ENCODE measurements around the gene PPP2R3A.

Gene PPP2R3A

DNA sequence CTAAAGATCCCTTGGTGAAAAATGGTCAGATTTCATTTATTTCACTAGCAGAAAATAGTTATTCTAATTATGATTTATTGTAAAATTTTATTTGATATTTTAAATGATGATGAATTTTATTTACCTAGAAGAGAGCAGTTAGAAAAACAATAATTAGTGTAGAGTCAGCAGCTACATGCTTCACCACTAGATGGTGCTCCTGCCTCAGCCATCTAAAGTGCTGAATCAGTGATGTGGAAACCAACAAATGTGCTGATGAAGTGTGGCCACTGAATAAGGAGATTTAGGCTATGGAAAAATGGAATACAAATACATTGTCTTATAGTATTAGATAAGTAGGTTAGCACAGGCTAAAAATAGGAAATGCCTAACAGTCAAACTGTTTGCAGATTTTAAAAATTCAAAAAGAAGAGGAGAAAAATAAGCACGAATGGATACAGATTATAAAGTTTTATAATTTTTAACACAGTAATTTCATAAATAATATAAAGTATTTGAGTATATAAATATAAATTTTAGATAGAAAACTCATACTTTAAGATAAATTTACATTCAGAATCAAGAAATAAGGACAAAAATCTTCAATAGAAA is 109.8 kb downstream of the PPP2R3A start:
- TF ChIP-seq TCF4 (CRISPR knock-in tag; IDR thresholded peaks at IDR 0.05; ENCODE audit: borderline replicate concordance) (no peak), OSR1 (CRISPR knock-in tag; IDR thresholded peaks at IDR 0.05) (no peak), RARB (CRISPR knock-in tag; IDR thresholded peaks at IDR 0.05) (no peak), ZNF8 (CRISPR knock-in tag; IDR thresholded peaks at IDR 0.05) (no peak), ZNF70 (CRISPR knock-in tag; IDR thresholded peaks at IDR 0.05) (no peak), SNAI2 (CRISPR knock-in tag; IDR thresholded peaks at IDR 0.05) (no peak), ARNTL (CRISPR knock-in tag; IDR thresholded peaks at IDR 0.05; ENCODE audit: borderline replicate concordance, low read depth) (no peak), BACH2 (CRISPR knock-in tag; IDR thresholded peaks at IDR 0.05; ENCODE audit: borderline replicate concordance) (no peak), ZFP30 (CRISPR knock-in tag; IDR thresholded peaks at IDR 0.05) (no peak), ESRRG (CRISPR knock-in tag; IDR thresholded peaks at IDR 0.05) (no peak), ZC3H10 (CRISPR knock-in tag; IDR thresholded peaks at IDR 0.05) (no peak), ISL1 (CRISPR knock-in tag; IDR thresholded peaks at IDR 0.05) (no peak), CSDC2 (CRISPR knock-in tag; IDR thresholded peaks at IDR 0.05) (no peak), ZFP3 (CRISPR knock-in tag; IDR thresholded peaks at IDR 0.05) (no peak), TOX (CRISPR knock-in tag; IDR thresholded peaks at IDR 0.05; ENCODE audit: borderline replicate concordance) (no peak), ZNF565 (CRISPR knock-in tag; conservative IDR thresholded peaks at IDR 0.05; ENCODE audit: low read depth) (no peak)
- TF ChIP-seq, protein P1, sequence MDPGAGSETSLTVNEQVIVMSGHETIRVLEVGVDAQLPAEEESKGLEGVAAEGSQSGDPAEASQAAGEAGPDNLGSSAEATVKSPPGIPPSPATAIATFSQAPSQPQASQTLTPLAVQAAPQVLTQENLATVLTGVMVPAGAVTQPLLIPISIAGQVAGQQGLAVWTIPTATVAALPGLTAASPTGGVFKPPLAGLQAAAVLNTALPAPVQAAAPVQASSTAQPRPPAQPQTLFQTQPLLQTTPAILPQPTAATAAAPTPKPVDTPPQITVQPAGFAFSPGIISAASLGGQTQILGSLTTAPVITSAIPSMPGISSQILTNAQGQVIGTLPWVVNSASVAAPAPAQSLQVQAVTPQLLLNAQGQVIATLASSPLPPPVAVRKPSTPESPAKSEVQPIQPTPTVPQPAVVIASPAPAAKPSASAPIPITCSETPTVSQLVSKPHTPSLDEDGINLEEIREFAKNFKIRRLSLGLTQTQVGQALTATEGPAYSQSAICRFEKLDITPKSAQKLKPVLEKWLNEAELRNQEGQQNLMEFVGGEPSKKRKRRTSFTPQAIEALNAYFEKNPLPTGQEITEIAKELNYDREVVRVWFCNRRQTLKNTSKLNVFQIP (CRISPR knock-in tag; IDR thresholded peaks at IDR 0.05; ENCODE audit: borderline replicate concordance, low read depth), result no peak
- TF ChIP-seq, protein P2, sequence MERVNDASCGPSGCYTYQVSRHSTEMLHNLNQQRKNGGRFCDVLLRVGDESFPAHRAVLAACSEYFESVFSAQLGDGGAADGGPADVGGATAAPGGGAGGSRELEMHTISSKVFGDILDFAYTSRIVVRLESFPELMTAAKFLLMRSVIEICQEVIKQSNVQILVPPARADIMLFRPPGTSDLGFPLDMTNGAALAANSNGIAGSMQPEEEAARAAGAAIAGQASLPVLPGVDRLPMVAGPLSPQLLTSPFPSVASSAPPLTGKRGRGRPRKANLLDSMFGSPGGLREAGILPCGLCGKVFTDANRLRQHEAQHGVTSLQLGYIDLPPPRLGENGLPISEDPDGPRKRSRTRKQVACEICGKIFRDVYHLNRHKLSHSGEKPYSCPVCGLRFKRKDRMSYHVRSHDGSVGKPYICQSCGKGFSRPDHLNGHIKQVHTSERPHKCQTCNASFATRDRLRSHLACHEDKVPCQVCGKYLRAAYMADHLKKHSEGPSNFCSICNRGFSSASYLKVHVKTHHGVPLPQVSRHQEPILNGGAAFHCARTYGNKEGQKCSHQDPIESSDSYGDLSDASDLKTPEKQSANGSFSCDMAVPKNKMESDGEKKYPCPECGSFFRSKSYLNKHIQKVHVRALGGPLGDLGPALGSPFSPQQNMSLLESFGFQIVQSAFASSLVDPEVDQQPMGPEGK (CRISPR knock-in tag; IDR thresholded peaks at IDR 0.05; ENCODE audit: borderline replicate concordance), result no peak
- TF ChIP-seq, protein P3, sequence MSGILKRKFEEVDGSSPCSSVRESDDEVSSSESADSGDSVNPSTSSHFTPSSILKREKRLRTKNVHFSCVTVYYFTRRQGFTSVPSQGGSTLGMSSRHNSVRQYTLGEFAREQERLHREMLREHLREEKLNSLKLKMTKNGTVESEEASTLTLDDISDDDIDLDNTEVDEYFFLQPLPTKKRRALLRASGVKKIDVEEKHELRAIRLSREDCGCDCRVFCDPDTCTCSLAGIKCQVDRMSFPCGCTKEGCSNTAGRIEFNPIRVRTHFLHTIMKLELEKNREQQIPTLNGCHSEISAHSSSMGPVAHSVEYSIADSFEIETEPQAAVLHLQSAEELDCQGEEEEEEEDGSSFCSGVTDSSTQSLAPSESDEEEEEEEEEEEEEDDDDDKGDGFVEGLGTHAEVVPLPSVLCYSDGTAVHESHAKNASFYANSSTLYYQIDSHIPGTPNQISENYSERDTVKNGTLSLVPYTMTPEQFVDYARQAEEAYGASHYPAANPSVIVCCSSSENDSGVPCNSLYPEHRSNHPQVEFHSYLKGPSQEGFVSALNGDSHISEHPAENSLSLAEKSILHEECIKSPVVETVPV (CRISPR knock-in tag; IDR thresholded peaks at IDR 0.05), result no peak
- TF ChIP-seq, protein P4, sequence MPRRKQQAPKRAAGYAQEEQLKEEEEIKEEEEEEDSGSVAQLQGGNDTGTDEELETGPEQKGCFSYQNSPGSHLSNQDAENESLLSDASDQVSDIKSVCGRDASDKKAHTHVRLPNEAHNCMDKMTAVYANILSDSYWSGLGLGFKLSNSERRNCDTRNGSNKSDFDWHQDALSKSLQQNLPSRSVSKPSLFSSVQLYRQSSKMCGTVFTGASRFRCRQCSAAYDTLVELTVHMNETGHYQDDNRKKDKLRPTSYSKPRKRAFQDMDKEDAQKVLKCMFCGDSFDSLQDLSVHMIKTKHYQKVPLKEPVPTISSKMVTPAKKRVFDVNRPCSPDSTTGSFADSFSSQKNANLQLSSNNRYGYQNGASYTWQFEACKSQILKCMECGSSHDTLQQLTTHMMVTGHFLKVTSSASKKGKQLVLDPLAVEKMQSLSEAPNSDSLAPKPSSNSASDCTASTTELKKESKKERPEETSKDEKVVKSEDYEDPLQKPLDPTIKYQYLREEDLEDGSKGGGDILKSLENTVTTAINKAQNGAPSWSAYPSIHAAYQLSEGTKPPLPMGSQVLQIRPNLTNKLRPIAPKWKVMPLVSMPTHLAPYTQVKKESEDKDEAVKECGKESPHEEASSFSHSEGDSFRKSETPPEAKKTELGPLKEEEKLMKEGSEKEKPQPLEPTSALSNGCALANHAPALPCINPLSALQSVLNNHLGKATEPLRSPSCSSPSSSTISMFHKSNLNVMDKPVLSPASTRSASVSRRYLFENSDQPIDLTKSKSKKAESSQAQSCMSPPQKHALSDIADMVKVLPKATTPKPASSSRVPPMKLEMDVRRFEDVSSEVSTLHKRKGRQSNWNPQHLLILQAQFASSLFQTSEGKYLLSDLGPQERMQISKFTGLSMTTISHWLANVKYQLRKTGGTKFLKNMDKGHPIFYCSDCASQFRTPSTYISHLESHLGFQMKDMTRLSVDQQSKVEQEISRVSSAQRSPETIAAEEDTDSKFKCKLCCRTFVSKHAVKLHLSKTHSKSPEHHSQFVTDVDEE (CRISPR knock-in tag; IDR thresholded peaks at IDR 0.05), result no peak
- peak; percentile 74 for ATAC-seq

DNA sequence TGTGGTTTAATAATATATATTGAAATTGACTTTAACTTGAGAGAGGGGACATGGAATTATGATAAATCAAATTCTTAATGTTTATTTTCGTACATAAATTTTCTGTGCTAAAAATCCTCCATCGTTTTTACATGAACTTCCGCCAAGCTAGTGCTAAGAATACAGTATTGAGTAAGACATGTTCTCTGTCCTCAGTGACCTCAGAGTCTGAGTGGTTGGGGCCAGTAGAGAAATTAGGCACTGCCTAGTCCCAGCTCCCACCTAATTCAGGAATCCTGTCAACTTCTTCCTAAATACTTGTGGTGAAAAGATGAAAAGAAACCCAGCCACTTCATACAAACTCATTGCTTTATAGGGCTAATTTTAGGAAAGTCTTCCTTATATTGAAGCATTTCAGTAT is 110.3 kb downstream of the PPP2R3A start:
- no peak for ATAC-seq
- TF ChIP-seq PPARA (CRISPR knock-in tag; IDR thresholded peaks at IDR 0.05; ENCODE audit: borderline replicate concordance), result no peak

DNA sequence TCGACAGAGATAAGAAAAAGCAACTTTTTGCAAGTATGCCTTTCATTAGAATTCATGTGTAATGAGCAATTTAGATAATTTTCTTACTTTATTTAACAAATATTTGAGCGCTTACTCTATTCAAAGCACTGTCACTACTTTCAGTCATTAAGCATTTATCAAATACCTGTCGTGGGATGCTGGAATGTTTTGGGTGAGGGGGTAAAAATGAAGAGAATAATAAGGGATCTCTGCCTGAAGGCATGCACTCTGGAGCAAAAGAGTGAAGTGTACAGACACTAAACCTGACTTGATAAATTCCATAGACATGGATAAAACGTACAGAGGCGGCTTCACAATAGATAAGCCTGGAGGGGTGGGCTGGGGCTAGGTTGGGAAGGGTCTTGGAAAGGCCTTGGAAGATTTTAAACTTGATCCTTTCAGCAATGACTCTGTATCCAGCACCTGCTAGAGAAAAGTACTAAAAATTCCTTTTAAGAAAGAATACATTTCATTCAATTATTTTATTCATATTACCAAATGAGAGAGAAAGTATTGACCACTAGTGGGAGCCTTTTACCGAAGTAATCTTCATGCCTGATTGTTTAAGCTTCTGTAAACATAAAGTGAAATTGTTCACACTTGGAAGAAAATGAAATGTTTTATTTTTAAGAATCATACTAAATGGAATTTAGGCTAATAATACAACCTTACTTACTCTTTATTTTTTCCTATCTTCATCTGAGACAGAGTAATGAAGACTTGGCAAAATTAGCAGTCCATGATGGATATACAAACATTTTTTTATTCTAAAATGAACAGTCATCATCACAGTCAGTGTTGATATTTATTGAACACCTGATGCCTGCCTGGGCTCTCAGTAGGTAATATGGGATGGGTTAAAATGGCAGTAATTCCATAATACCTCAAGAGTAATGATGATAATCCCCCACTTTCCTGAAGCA is 113.2 kb downstream of the PPP2R3A start:
- peak; percentile 60; the same call in 2 of the 3 replicates for ATAC-seq
- TF ChIP-seq OSR1 (CRISPR knock-in tag; IDR thresholded peaks at IDR 0.05), result no peak
- TF ChIP-seq TOX (CRISPR knock-in tag; IDR thresholded peaks at IDR 0.05; ENCODE audit: borderline replicate concordance), result no peak
- no peak for TF ChIP-seq ZFP3 (CRISPR knock-in tag; IDR thresholded peaks at IDR 0.05)
- TF ChIP-seq, protein P1 (CRISPR knock-in tag; IDR thresholded peaks at IDR 0.05; ENCODE audit: borderline replicate concordance, low read depth), result no peak
- TF ChIP-seq BACH2 (CRISPR knock-in tag; IDR thresholded peaks at IDR 0.05; ENCODE audit: borderline replicate concordance), result no peak
- TF ChIP-seq SNAI2 (CRISPR knock-in tag; IDR thresholded peaks at IDR 0.05), result no peak
- TF ChIP-seq, protein P4 (CRISPR knock-in tag; IDR thresholded peaks at IDR 0.05), result no peak
- TF ChIP-seq, protein P3 (CRISPR knock-in tag; IDR thresholded peaks at IDR 0.05), result no peak
- no peak for TF ChIP-seq TCF4 (CRISPR knock-in tag; IDR thresholded peaks at IDR 0.05; ENCODE audit: borderline replicate concordance)
- no peak for TF ChIP-seq ZNF565 (CRISPR knock-in tag; conservative IDR thresholded peaks at IDR 0.05; ENCODE audit: low read depth)
- TF ChIP-seq CSDC2 (CRISPR knock-in tag; IDR thresholded peaks at IDR 0.05), result no peak
- TF ChIP-seq ZNF8 (CRISPR knock-in tag; IDR thresholded peaks at IDR 0.05), result no peak

Measured in SK-N-SH treated with all-trans-retinoic acid at 6 μM for 48 hours (cell line).